GM12873 (cell line): ENCODE data around the gene PIGM.

ENCODE experiments used
- TF ChIP-seq, protein P1 (sequence below): IDR thresholded peaks from 2 replicates; pipeline ENCODE4 v1.5.1; 2012; ENCODE audit warnings: low read depth, mild to moderate bottlenecking, moderate library complexity, low read length, control low read depth; ENCODE audit not compliant: insufficient read depth; ENCODE audit errors: missing control alignments

PIGM gene

DNA sequence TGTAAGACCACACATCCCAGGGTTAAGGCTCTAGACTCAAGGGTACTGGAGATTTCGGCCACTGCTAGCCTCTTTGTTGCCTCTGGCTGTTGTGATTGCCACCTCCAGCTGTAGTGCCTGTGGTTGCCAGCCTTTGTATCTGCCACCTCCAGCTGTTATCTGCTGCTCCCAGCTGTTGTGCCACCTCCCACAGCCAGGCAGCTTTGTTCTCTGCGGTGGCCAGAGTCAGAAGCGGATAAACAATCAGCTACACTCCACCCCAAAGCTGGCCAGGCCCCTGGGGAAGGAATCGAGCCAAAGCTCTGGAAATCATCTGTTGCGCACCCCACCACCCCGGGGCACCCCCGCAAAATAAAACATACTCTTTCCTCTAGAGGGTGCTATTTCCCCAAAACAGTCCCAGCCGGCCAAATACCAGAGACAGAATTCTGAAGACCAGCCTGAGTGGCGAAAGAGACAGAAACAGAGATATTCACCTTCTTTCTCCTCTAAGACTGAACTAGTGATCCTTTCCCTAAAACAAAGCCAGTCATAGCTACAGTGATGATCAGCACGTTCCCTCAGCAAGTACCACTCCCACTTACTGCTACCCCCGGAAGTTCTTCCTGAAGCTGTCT, 14.8 kb upstream of the PIGM start:
- TF ChIP-seq, protein P1, sequence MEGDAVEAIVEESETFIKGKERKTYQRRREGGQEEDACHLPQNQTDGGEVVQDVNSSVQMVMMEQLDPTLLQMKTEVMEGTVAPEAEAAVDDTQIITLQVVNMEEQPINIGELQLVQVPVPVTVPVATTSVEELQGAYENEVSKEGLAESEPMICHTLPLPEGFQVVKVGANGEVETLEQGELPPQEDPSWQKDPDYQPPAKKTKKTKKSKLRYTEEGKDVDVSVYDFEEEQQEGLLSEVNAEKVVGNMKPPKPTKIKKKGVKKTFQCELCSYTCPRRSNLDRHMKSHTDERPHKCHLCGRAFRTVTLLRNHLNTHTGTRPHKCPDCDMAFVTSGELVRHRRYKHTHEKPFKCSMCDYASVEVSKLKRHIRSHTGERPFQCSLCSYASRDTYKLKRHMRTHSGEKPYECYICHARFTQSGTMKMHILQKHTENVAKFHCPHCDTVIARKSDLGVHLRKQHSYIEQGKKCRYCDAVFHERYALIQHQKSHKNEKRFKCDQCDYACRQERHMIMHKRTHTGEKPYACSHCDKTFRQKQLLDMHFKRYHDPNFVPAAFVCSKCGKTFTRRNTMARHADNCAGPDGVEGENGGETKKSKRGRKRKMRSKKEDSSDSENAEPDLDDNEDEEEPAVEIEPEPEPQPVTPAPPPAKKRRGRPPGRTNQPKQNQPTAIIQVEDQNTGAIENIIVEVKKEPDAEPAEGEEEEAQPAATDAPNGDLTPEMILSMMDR, result peak; percentile 64

GRCh38 chr1:160045653-160046052, 13.9 kb upstream of the PIGM start:
- TF ChIP-seq, protein P1, result no peak

GRCh38 chr1:160043543-160043942, 11.8 kb upstream of the PIGM start:
- TF ChIP-seq, protein P1, result no peak

DNA sequence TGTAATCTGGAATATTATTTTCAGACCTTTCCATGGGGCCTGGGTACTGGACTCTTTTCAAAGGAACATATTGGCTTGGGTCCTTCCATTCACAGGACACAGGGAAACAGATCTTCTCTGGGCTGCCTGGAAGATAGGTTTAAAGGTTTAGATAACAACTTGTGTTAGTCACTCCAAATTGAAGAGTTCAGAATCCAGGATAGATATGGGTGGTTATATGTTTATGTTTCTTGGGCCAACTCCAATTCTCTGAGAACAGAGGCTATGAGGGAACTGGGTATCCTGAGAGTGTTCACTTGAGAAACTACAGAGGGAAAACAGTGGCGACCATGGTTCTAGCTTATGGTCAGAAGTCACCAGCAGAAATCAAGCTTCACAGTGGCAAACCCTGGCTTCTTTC, 8.7 kb upstream of the PIGM start:
- TF ChIP-seq, protein P1, result no peak

DNA sequence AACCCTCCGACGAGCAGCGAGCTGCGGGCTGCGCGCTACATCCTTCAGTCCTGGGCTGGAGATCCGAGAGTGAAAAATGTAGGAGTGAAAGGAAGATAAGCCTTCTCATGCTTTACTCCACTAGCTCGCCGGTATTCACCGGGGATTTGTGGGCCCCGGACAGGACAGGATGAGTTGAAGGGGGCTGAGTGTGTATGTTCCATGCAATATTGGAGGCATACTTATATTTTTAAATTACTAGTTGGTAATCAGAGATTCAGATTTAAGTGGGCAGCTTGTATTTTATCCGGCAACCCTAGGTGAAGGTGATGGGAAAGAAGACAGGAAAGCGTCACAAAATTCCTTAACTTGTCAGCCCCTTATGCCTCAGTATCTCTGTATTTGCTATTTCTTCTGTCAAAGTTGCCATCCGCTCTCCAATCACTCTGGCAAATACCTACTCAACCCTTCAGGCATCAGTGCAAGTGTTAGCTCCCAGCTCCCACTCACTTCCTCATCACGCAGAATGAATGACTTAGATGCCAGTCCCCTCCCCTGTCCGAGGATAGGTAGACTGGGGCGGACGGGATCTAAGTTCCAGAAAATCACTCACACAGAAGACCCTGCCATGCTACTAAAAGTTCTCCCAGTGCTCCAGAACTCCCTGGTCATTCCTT, 503 bp upstream of the PIGM start:
- TF ChIP-seq, protein P1, result no peak

- TF ChIP-seq, protein P1, result no peak
Measured at GRCh38 chr1:160030657-160031364, 979 bp downstream of the PIGM start.

GRCh38 chr1:160028426-160028825, 3.4 kb downstream of the PIGM start:
- TF ChIP-seq, protein P1, result no peak
